Measurements from ENCODE around the gene WBP1L.

WBP1L gene

GRCh38 chr10:102781090-102781920, 37.6 kb downstream of the WBP1L start:
- no peak for DNase-seq

- no peak for DNase-seq
Measured at GRCh38 chr10:102781921-102782557, 38.3 kb downstream of the WBP1L start.

GRCh38 chr10:102782673-102783551, 39.2 kb downstream of the WBP1L start:
- DNase-seq, result no peak

- DNase-seq, result no peak
Measured at GRCh38 chr10:102783568-102783967, 39.8 kb downstream of the WBP1L start.

GRCh38 chr10:102785818-102786217, 42.1 kb downstream of the WBP1L start:
- DNase-seq, result no peak

GRCh38 chr10:102791754-102792395, 48.1 kb downstream of the WBP1L start:
- no peak for DNase-seq

- DNase-seq, result no peak
Measured at GRCh38 chr10:102795453-102796406, 52.0 kb downstream of the WBP1L start.

- no peak for DNase-seq
Measured at GRCh38 chr10:102796407-102797176, 52.8 kb downstream of the WBP1L start.

- DNase-seq, result no peak
Measured at GRCh38 chr10:102799691-102800471, 56.1 kb downstream of the WBP1L start.

- DNase-seq, result no peak
Measured at GRCh38 chr10:102800611-102801335, 57.0 kb downstream of the WBP1L start.

GRCh38 chr10:102801496-102801895, 57.7 kb downstream of the WBP1L start:
- DNase-seq, result no peak

GRCh38 chr10:102801978-102802377, 58.2 kb downstream of the WBP1L start:
- DNase-seq, result no peak

- DNase-seq, result no peak
Measured at GRCh38 chr10:102802920-102803534, 59.3 kb downstream of the WBP1L start.

- no peak for DNase-seq
Measured at GRCh38 chr10:102804382-102805055, 60.8 kb downstream of the WBP1L start.

- no peak for DNase-seq
Measured at GRCh38 chr10:102808380-102808779, 64.6 kb downstream of the WBP1L start.

GRCh38 chr10:102811346-102811745, 67.6 kb downstream of the WBP1L start:
- DNase-seq, result no peak

- no peak for DNase-seq
Measured at GRCh38 chr10:102812231-102812876, 68.6 kb downstream of the WBP1L start.
